HEK293 (cell line): Measurements from ENCODE around the gene MTHFD1.

Source experiments
- CTCF ChIA-PET: fragments of 350-600 bp; formaldehyde crosslinking; extraction: SDS; loops from one replicate; lab custom pipeline; 2021; ENCODE audit warnings: antibody characterized with exemption; lab: Yijun Ruan, JAX
- POLR2A ChIA-PET: fragments of 300-600 bp; formaldehyde crosslinking; extraction: SDS; loops from one replicate; lab custom pipeline; 2020; ENCODE audit warnings: antibody characterized with exemption, inconsistent platforms; lab: Yijun Ruan, JAX
- H3K27ac ChIP-seq: fragments of 200-500 bp; sonication (Bioruptor generic); 2 replicates; pipeline ENCODE4 v1.5.1; 2014; ENCODE audit warnings: low read depth, low read length, control low read depth, inconsistent platforms; ENCODE audit errors: extremely low read depth
- H3K36me3 ChIP-seq, 2 experiments: fragments of 200-500 bp in 1 of 2; sonication (Bioruptor generic) in 1 of 2; 1 replicate in 1 of 2; 2 replicates in 1 of 2; pipeline ENCODE4 v1.5.1; 2014 to 2017; ENCODE audit warnings: inconsistent platforms in 2 of 2, low read length in 2 of 2; ENCODE audit not compliant: control insufficient read depth in 2 of 2, insufficient read depth in 1 of 2
- H3K4me1 ChIP-seq: fragments of 200-500 bp; sonication (Bioruptor generic); 2 replicates; pipeline ENCODE4 v1.5.1; 2014; ENCODE audit warnings: mild to moderate bottlenecking, low read length, inconsistent platforms; ENCODE audit not compliant: control insufficient read depth, insufficient read depth
- H3K4me3 ChIP-seq: 2 replicates; pipeline ENCODE4 v1.5.1; 2011; ENCODE audit warnings: low read depth, mild to moderate bottlenecking, control low read depth, low read length, moderate library complexity
- H3K9me3 ChIP-seq: fragments of 200-500 bp; sonication (Bioruptor generic); 2 replicates; pipeline ENCODE4 v1.5.1; 2014; ENCODE audit warnings: low read depth, low read length, inconsistent platforms; ENCODE audit not compliant: control insufficient read depth, insufficient read depth
- FEZF1 ChIP-seq: fragments of 450-650 bp; formaldehyde crosslinking; IDR thresholded peaks from 2 replicates; pipeline ENCODE4 v1.5.1; 2016; ENCODE audit warnings: missing biosample characterization, missing genetic modification characterization
- GLI2 ChIP-seq: fragments of 450-650 bp; formaldehyde crosslinking; IDR thresholded peaks from 2 replicates; pipeline ENCODE4; 2017; ENCODE audit warnings: missing biosample characterization, missing genetic modification characterization, low read depth, borderline replicate concordance
- GLI4 ChIP-seq: fragments of 450-650 bp; formaldehyde crosslinking; IDR thresholded peaks from 2 replicates; pipeline ENCODE4 v1.5.1; 2016; ENCODE audit warnings: missing biosample characterization, missing genetic modification characterization
- GLIS2 ChIP-seq: fragments of 450-650 bp; formaldehyde crosslinking; IDR thresholded peaks from 2 replicates; pipeline ENCODE4 v1.5.1; 2016; ENCODE audit warnings: missing biosample characterization, missing genetic modification characterization
- HOXC10 ChIP-seq: sonication (generic); formaldehyde crosslinking; IDR thresholded peaks from 2 replicates; pipeline ENCODE4 v1.8.1; 2023; ENCODE audit warnings: mild to moderate bottlenecking, missing genetic modification reagents
- KLF9 ChIP-seq: fragments of 450-650 bp; formaldehyde crosslinking; IDR thresholded peaks from 2 replicates; pipeline ENCODE4 v1.5.1; 2016; ENCODE audit warnings: missing biosample characterization, missing genetic modification characterization, low read depth
- MYNN ChIP-seq: fragments of 450-650 bp; formaldehyde crosslinking; IDR thresholded peaks from 2 replicates; pipeline ENCODE4 v1.5.1; 2016; ENCODE audit warnings: missing biosample characterization, missing genetic modification characterization, borderline replicate concordance
- TSHZ1 ChIP-seq: fragments of 450-650 bp; formaldehyde crosslinking; IDR thresholded peaks from 2 replicates; pipeline ENCODE4 v1.5.1; 2016; ENCODE audit warnings: missing biosample characterization, missing genetic modification characterization, borderline replicate concordance
- ZEB2 ChIP-seq: fragments of 450-650 bp; formaldehyde crosslinking; IDR thresholded peaks from 2 replicates; pipeline ENCODE4 v1.5.1; 2016; ENCODE audit warnings: missing biosample characterization, missing genetic modification characterization
- ZNF112 ChIP-seq: fragments of 450-650 bp; formaldehyde crosslinking; IDR thresholded peaks from 2 replicates; pipeline ENCODE4 v1.5.0; 2017; ENCODE audit warnings: missing biosample characterization, missing genetic modification characterization
- ZNF121 ChIP-seq: fragments of 450-650 bp; formaldehyde crosslinking; IDR thresholded peaks from 2 replicates; pipeline ENCODE4 v1.5.1; 2016; ENCODE audit warnings: missing biosample characterization, missing genetic modification characterization
- ZNF132 ChIP-seq: fragments of 450-650 bp; formaldehyde crosslinking; IDR thresholded peaks from 2 replicates; pipeline ENCODE4 v1.5.1; 2017; ENCODE audit warnings: missing biosample characterization, missing genetic modification characterization, borderline replicate concordance
- ZNF157 ChIP-seq: fragments of 450-650 bp; formaldehyde crosslinking; IDR thresholded peaks from 2 replicates; pipeline ENCODE4 v1.5.1; 2016; ENCODE audit warnings: missing biosample characterization, missing genetic modification characterization
- ZNF214 ChIP-seq: fragments of 450-650 bp; formaldehyde crosslinking; IDR thresholded peaks from 2 replicates; pipeline ENCODE4 v1.5.1; 2017; ENCODE audit warnings: missing biosample characterization, mild to moderate bottlenecking, missing genetic modification characterization, borderline replicate concordance
- ZNF223 ChIP-seq: fragments of 450-650 bp; formaldehyde crosslinking; IDR thresholded peaks from 2 replicates; pipeline ENCODE4 v1.5.1; 2016; ENCODE audit warnings: missing biosample characterization, missing genetic modification characterization
- ZNF248 ChIP-seq: fragments of 450-650 bp; formaldehyde crosslinking; IDR thresholded peaks from 2 replicates; pipeline ENCODE4 v1.5.1; 2017; ENCODE audit warnings: missing biosample characterization, missing genetic modification characterization
- ZNF302 ChIP-seq: fragments of 450-650 bp; formaldehyde crosslinking; IDR thresholded peaks from 2 replicates; pipeline ENCODE4 v1.5.1; 2016; ENCODE audit warnings: missing biosample characterization, missing genetic modification characterization, low read depth
- ZNF341 ChIP-seq: fragments of 450-650 bp; formaldehyde crosslinking; IDR thresholded peaks from 2 replicates; pipeline ENCODE4; 2016; ENCODE audit warnings: low read depth, missing biosample characterization, missing genetic modification characterization
- ZNF404 ChIP-seq: fragments of 450-650 bp; formaldehyde crosslinking; IDR thresholded peaks from 2 replicates; pipeline ENCODE4 v1.5.1; 2017; ENCODE audit warnings: missing biosample characterization, missing genetic modification characterization
- ZNF423 ChIP-seq: fragments of 450-650 bp; formaldehyde crosslinking; IDR thresholded peaks from 2 replicates; pipeline ENCODE4 v1.5.1; 2016; ENCODE audit warnings: missing biosample characterization, missing genetic modification characterization
- ZNF449 ChIP-seq: fragments of 450-650 bp; formaldehyde crosslinking; IDR thresholded peaks from 2 replicates; pipeline ENCODE4 v1.5.1; 2017; ENCODE audit warnings: missing biosample characterization, mild to moderate bottlenecking, missing genetic modification characterization, moderate library complexity
- ZNF513 ChIP-seq: fragments of 450-650 bp; IDR thresholded peaks from 2 replicates; pipeline ENCODE4 v1.5.1; 2018; ENCODE audit warnings: missing biosample characterization, missing genetic modification characterization
- ZNF514 ChIP-seq: fragments of 450-650 bp; formaldehyde crosslinking; IDR thresholded peaks from 2 replicates; pipeline ENCODE4 v1.5.1; 2016; ENCODE audit warnings: missing biosample characterization, missing genetic modification characterization
- ZNF561 ChIP-seq: fragments of 450-650 bp; IDR thresholded peaks from 2 replicates; pipeline ENCODE4 v1.5.1; 2018; ENCODE audit warnings: missing biosample characterization, missing genetic modification characterization, borderline replicate concordance
- ZNF626 ChIP-seq: fragments of 450-650 bp; sonication (Bioruptor Pico); formaldehyde crosslinking; IDR thresholded peaks from 2 replicates; pipeline ENCODE4 v1.5.1; 2018; ENCODE audit warnings: missing biosample characterization, missing genetic modification characterization, inconsistent platforms
- ZSCAN16 ChIP-seq: fragments of 450-650 bp; formaldehyde crosslinking; IDR thresholded peaks from 2 replicates; pipeline ENCODE4 v1.5.1; 2016; ENCODE audit warnings: missing biosample characterization, missing genetic modification characterization

Gene MTHFD1

GRCh38 chr14:64409126-64409920 is 21.2 kb downstream of the MTHFD1 start:
- TF ChIP-seq ZNF214 (no peak), ZNF223 (no peak), ZNF514 (tag by site-specific recombination) (no peak), ZNF626 (tag by site-specific recombination) (no peak)
- TF ChIP-seq, all 188 proteins: peak for 0
- H3K36me3 ChIP-seq: peaks cover 61 to 81% of the 10 kb centered on the region in 2 experiments
- H3K4me3 ChIP-seq: no peak overlapping the region
- H3K4me1 ChIP-seq: no peaks in the 10 kb centered on the region
- CTCF ChIA-PET: interaction anchor here (1.2 kb wide), 1 partner anchor 21 kb away, joined by 4 read pairs; no protein-coding TSS in a partner anchor
- H3K27ac ChIP-seq: no peak overlapping the region
- no peaks in the 10 kb centered on the region for H3K9me3 ChIP-seq
- POLR2A ChIA-PET: no interaction called here

- Histone ChIP-seq H3K27ac (no peak overlapping the region; the same call in 1 of the 2 replicates), H3K9me3 (no peaks in the 10 kb centered on the region), H3K4me3 (no peak overlapping the region), H3K4me1 (no peaks in the 10 kb centered on the region), H3K36me3 (peaks cover 62 to 77% of the 10 kb centered on the region in 2 experiments)
- TF ChIP-seq ZNF302 (tag by site-specific recombination) (no peak), HOXC10 (no peak), ZNF112 (tag by site-specific recombination) (no peak), ZSCAN16 (tag by site-specific recombination) (no peak), TSHZ1 (no peak), ZNF132 (tag by site-specific recombination) (no peak), ZNF248 (tag by site-specific recombination) (no peak), ZEB2 (no peak)
- ChIA-PET CTCF (interaction anchor here (1.2 kb wide), 1 partner anchor 20 kb away, joined by 4 read pairs; no protein-coding TSS in a partner anchor), POLR2A (no interaction called here)
These were observed 22.1 kb downstream of the MTHFD1 start for GRCh38 chr14:64410084-64410774.

- ChIA-PET CTCF (interaction anchor here (1.5 kb wide), 1 partner anchor 19 kb away, joined by 6 read pairs; no protein-coding TSS in a partner anchor), POLR2A (no interaction called here)
- Histone ChIP-seq H3K4me3 (no peak overlapping the region), H3K9me3 (no peaks in the 10 kb centered on the region), H3K36me3 (peaks cover 64 to 79% of the 10 kb centered on the region in 2 experiments), H3K27ac (no peak overlapping the region), H3K4me1 (no peaks in the 10 kb centered on the region)
- TF ChIP-seq KLF9 (tag by site-specific recombination) (no peak), ZNF121 (no peak), ZNF404 (tag by site-specific recombination) (no peak), ZNF449 (no peak), ZNF513 (tag by site-specific recombination) (no peak), GLIS2 (tag by site-specific recombination) (no peak), ZNF341 (tag by site-specific recombination) (no peak), GLI4 (tag by site-specific recombination) (no peak), MYNN (tag by site-specific recombination) (no peak), ZNF423 (tag by site-specific recombination) (no peak), GLI2 (no peak), ZNF561 (tag by site-specific recombination) (no peak), ZNF157 (no peak), FEZF1 (tag by site-specific recombination) (no peak)
These were observed 22.8 kb downstream of the MTHFD1 start for GRCh38 chr14:64411001-64411400.
